HS-27A (cell line): ENCODE results near the gene MED15.
"Not testable (repeated sequence)": the region's sequence is repeated elsewhere in the genome, so short reads cannot be mapped to it uniquely, and the experiment has no call there.

Experiments
- DNase-seq: peaks from one replicate; pipeline ENCODE4 v3.0.0-alpha.2; 2012; ENCODE audit warnings: low read depth, missing footprints

Gene MED15

DNA sequence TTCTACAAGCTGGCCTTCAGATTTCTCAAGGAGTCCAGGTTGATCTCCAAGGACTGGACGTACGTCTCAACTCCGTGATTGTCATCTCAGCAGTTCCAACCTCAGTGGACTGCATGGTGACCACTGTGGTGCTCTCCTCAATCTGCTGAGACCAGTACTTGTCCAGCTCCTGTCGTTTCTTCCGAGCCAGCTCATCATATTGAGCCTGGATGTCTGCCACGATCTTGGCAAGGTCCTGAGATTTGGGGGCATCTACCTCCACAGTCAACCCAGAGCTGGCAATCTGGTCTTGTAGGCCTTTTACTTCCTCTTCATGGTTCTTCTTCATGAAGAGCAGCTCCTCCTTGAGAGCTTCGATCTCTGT lies 24.3 kb upstream of the MED15 start:
- not testable (repeated sequence) for DNase-seq

DNA sequence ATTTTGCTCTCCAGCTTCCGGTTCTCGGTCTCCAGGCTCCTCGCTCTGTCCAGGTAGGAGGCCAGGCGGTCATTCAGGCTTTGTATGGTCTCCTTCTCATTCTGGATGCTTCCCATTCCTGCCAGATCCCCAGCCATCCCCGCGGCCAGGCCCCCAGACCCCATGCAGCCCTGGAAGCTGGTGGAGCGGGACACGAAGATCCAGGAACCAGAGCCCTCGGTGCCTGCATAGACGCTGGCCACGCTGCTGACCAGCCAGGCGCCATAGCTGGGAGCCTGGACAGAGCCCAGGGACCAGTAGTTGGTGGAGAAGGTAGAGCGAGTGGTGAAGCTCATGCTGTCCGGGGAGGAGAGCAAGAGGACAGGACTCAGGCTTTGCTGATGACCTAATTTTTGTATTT lies 23.6 kb upstream of the MED15 start:
- no peak for DNase-seq

DNA sequence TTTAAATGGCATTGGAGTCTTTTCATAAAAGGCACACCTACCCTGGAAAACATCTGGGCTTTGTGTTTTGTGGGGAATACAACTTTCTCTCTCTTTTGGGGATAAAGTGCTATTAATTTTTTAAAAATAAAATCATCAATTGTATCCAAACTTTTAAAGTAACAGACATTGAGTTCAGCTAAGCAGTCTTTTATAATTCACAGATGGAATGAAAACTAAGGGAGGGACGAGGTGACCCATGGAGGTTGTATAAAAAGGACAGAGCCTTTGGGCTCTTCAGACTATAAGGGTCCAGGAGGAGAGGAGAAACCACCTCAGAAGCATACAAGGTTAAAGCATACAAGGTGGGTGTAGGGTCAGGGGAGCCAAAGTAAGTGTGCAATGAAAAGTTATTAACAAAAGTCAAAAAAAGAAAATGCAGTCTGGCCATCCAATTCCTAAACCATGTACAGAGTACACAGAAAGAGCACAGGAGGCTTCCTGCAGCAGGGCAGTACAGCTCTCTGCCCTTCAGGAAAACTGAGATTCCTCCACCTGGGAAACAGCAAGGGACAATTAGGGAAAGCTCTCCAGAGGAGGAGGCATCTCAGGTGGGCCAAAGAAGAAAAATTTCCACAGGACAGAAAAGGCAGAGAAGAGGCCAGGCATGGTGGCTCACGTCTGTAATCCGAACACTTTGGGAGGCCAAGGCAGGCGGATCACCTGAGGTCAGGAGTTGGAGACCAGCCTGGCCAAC lies 22.3 kb upstream of the MED15 start:
- DNase-seq = no peak

DNA sequence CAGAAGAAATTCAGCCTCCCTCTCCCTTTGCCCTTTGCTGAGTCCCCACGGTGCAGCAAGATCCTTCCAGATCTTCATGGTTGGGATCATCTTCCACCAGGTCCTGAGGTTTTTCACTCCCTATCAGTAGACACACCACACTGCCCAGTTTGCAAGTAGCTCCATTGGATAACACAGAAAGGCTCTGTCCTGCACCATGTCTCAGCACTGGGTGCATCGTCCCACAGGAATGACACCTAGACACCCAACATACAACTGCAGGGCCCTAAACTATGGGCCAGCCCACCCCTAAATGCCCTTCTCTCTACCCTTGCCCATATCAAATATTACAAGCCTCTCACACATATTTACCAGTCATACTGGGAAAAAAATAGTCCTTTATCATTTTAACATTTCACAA lies 21.2 kb upstream of the MED15 start:
- no peak for DNase-seq

DNA sequence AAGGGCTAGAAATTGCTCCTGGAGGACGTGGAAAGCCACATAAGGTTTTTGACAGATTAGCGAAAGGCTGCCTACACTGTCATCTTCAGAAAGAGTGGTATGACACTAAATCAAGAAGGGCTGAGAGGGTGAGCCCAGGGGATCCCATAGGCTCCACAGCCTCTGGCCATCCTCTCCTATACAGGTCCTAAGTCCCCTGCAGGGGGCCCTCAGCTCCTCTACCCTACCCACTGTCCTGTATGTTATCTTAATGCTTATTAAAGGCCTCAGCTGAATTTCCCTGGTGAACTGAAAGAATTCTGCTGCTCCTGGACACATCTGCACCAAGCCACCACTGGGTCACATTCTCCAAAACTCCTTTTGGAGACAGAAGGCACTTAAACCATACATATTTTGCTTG lies 19.7 kb upstream of the MED15 start:
- no peak for DNase-seq

DNA sequence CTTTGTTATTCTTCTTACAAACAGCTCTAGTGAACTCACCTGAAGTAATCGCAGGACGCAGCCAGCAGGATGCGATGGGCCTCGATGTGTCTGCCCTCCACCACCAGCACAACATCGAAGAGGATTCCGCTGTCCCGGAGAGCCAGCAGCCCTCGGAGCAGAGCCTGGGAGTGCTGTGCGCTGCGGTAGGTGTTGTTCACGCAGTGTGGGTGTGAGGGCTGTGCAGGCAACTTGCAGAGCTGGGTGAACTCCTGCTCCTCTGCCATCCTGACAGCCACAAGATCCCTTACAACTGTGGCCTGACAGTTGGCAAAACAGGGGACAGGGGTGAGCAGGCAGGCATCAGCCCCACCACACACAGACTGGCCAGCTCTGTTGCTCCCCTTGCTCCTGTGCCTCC lies 18.5 kb upstream of the MED15 start:
- no peak for DNase-seq

DNA sequence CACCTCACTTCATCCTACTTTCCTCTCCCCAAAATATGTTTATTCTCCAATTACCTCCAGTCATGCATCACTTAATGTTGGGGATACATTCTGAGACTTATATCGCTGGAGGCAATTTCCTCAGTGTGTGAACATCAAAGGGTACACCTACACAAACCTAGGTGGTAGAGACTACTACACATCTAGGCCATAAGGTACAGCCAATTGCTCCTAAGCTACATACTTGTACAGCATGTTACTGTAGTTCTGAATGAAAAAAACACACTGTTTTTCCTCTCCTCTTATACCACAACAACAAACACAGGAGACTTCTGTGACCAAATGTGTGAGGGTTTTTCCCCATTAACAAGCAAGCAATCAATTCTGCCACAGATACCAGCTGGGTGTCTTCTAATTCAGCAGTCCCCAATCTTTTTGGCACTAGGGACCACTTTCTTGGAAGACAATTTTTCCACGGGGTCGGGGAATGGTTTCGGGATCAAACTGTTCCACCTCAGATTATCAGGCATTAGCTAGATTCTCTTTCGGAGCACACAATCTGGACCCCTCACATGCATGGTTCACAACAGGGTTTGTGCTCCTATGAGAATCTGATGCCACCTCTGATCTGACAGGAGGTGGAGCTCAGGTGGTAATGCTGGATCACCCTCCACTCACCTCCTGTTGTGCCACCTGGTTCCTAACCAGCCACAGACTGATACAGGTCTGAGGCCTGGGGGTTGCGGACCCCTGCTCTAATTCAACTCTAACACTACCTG lies 17.0 kb upstream of the MED15 start:
- no peak for DNase-seq

DNA sequence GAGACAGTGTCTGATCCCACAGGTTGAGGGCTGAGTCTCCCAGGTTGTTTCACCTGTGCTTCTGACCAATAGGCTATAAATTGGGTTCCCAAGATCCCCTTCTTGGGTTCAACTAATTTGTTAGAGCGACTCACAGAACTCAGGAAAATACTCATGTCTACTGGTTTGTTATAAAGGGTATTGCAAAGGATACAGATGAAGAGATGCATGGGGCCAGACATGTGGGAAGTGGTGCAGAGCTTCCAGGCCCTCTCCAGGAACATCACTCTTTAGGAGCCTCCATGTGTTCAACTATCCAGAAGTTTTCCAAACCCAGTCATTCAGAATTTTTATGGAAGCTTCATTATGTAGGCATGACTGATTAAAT lies 16.5 kb upstream of the MED15 start:
- DNase-seq = no peak

DNA sequence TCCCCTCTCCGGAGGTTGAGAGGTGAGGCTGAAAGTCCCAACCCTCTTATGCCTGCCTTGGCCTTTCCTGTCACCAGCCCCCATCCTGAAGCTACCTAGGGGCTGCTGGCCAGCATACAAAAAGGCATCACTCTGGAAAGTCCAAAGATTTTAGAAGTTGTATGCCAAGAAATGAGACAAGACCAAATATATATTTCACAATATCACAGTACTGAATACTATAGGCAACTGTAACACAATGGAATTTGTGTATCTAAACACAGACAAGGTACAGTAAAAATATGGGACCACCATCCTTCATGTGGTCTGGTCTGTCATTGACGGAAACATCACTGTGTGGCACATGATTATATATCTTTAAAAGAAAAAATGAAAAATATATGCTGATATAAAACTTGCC lies 16.1 kb upstream of the MED15 start:
- DNase-seq = no peak

DNA sequence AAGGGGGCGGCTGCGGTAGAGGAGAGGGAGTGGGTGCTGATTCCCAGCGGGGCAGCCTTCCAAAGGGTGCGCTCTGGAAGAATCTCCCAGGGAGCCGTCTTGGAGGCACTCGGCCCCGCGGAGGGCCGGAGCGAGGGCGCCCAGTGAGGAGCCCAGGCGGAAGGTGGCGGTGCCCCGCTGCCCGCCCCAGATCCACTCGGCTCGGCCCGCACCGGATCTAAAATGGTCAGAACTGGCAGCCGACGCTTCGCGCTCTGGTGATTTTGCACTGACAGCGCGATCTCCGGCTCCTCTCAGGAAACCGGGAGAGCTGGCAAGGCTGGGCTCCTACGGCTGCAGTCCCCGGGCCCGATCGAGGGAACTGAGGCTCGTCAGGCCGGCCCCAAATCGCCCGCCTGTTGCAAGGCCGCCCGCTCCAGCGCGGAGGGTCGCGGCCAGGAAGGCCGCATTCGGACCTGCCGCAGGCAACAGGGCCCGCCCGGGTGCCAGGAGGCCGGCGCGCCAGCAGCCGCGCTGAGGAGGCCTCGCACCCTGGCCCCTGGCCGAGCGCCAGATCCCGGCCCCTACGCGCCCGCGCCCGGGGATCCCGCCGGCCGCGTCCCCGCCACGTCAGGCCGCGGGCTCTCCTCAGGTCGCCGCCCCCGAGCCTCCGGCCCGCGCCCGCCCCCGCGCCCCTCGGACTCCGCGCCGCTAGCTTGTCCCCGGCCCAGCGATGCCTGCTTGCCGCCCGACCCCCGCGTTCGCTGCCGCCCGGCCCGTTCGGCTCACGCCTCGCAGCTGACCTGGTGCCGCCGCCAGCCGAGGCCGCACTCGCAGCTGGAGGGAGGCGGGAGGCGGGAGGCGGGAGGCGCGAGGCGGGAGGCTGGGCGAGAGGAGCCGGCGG lies 12.2 kb upstream of the MED15 start, which contains the start of gene KLHL22:
Gene KLHL22, minus strand, starts transcription at position 818 of the 883 bp plus-strand sequence. CDS start 6,584 bp downstream, outside the sequence.
- DNase-seq = no peak

DNA sequence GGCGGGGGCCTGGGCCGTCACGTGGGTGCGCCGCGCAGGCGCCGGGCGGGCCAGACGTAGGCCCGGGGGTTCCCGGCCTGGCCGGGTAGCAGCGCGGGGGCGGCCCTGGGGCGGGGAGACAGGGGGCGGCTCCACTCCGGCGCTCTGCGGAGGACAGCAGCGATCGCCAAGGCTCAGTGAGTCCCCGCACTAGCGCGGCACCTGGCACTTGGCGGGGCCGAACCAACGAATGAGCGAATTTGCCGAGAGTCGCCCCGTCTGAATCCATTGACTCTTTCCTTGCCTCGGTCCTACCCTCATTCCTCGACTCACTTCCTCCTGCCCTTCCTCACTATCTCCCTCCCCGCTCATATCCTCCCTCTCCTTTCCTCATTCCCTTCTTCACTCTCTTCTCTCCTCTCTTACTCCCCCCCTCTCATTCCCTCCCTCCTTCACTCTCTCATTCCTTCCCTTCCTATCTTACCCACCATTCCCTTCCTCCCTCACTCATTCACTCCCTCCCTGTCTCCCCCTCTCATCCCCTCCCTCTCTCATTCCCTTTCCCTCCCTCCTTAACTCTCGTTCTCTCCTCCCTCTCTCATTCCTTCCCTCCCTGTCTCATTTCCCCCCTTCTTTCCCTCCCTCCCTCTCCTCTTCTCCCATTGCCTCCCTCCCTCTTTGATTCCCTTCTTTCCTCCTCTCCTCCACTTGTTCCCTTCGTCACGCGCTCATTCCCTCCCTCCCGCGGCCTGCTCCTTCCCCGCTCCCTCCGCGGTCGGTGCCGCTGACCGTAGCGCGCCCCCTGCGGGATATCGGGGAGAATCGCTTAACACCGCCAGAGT lies 11.3 kb upstream of the MED15 start:
- DNase-seq = no peak

DNA sequence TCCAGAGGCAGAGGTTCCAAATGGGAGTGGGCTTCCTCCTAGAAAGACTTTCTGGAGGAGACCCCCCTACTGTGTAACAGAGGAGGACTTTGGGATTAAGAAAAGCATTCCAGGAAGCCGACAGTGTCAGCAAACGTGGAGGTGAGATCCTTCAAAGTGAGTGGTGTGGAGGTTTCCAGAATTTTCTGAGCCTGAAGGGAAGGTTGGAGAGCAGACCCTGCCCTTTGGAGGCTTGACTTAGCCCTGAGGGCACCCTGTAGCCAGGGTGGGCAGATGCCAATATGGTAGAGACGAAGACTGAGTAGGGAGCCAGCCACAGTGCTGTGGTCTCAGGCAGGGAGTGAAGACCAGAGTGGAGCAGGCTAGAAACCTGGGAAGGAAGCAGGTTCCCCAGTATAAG lies 10.0 kb upstream of the MED15 start:
- DNase-seq = no peak

DNA sequence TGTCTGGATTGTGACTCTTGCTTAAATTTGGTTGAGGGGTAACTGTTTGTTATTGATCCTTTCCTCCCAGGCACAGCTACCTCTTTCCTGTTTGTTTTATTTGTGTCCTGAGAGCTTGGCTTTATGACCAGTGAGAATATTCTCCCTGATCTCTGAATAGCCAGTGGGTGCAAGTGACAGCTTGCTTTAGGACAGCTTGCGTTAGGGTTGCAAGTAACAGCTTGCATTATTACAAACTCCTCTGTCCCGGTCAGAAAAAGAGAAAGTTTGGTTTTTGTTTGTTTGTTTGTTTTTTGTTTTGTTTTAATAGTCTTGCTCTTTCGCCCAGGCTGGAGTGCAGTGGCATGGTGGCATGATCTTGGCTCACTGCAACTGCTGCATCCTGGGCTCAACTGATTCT lies 8.5 kb upstream of the MED15 start:
- DNase-seq = no peak

DNA sequence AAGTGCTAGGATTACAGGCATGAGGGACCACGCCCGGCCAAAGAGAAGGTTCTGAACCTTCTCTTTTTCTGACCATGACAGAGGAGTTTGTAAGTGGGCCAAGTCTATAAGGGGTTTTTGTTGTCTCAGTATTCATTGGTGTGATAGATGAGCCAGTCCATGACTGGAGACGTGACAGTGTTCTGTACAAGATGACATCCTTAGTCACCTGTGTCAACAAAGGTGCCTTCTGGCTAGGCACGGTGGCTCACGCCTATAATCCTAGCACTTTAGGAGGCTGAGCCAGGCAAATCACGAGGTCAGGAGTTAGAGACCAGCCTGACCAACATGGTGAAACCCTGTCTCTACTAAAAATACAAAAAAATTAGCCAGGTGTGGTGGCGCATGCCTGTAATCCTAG lies 7.6 kb upstream of the MED15 start:
- DNase-seq = no peak

DNA sequence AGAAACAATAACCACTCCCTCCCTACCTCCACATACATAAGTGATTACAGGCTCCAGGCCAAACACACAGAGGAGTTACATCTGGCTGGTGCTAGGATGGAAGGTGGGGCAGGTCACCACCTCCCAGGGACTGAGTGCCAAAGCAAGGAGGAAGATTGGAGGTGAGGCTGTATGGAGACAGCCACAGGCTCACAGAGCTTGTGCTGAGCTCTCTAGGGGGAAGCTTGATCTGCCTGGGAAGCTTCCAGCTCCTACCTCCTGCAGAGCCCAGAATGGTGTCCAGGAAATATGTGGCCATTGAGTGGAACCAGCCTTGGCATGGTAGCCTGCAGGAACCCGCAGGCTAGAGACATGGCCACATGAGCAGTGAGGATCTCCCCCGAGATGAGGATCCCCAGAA lies 3.6 kb upstream of the MED15 start:
- DNase-seq = no peak

DNA sequence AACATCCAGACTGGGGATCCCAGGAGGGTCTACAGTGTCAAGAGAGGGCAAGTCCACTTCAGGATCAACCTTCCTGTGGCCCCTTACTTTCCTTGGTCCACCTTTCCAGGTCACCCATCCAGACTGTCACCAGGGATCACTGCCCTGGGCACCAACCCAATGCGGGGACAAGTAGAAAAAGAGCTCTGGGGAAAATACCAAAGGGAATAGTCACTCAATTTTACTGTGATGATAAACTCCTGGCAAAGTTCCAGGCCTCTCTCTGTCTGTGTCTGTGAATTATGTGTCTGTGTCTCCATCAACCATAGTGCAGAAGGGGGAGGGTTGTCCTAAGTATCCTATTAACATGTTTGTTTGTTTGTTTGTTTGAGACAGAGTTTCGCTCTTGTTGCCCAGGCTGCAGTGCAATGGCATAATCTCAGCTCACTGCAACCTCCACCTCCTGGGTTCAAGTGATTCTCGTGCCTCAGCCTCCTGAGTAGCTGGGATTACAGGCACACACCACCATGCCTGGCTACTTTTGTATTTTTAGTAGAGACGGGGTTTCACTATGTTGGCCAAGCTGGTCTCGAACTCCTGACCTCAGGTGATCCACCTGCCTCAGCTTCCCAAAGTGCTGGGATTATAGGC lies 3.0 kb upstream of the MED15 start:
- DNase-seq = not testable (repeated sequence)

DNA sequence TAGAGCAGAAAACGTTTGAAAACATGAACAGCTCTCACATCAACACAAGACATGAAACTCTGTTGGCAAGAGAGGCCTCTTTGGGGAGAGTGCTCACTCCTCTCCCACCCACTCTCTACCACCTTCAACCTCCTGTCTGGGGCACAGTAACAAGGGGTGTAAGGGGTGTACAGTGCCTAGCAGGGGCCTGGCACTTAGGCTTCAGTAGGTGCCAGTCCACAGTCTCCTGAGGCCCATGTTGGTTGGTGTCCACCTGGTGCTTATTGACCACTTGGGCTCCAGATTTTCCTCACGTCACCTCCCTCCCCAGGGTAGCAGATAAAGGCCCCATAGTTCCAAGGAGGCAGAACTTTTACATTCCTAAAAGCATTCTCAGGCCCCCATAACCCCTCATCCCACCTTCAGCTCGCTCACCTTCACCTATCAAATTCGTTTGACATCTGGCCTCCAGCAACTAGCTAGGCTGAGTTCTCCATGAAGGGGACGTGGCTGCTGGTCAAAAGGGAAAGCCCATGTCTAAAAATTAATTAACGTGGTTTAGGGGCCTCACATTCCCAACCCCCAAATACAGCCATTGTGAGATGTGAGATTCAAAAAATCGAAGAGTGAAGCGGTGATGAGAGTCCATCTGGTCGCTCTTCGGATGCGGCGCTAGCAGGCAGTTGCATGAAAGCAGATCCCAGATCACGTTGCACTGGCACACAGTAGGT lies 712 bp upstream of the MED15 start:
- DNase-seq = no peak

DNA sequence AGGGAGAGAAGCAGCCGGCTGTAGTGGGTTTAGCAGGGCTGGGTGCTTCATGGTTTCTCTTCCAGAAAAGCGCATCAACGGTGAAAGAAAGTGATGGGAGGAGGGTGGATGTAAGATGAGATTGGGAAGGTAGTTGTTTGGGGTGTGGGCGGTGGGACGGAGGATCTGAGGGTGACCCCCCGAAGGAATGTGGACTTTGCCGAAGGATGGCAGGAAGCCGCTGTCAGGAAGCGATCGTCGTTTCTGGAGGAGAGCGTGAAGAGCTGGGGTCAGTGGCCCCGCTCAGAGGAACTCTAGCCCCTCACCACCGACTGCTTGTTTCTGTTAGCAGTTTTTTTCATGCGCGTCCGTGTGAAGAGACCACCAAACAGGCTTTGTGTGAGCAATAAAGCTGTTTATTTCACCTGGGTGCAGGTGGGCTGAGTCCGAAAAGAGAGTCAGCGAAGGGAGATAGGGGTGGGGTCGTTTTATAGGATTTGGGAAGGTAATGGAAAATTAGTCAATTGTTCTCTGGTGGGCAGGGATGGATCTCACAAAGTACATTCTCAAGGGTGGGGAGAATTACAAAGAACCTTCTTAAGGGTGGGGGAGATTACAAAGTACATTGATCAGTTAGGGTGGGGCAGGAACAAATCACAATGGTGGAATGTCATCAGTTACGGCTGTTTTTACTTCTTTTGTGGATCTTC lies 801 bp downstream of the MED15 start:
- not testable (repeated sequence) for DNase-seq

DNA sequence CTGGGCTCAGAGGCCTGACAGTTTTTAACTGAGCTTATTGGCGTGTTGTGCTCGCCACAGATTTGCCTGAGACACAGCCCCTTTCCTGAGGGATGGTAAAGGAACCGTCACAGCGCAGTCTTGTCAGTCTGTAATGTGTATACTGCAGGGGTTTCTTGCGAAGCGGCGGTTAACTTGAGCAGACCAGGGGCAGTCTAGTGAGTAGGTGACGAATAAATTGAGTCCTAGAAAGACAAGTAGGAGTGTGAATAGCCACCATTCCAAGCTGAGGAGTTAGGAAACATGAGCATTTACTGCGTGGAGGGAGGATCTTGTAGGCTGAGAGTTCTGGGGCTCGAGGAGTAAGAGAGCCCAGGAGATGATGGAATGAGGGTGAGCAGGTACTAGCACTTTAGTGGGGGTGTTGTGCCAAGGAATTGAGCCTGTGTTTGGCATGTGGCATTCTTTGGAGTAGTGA lies 1.4 kb downstream of the MED15 start:
- DNase-seq = no peak
